GM12873 (cell line): ENCODE results near the gene ATP6V1B1.
A peak's percentile ranks its signal among the peaks of the same experiment; 100 is the strongest.

Source experiments
- CTCF ChIP-seq: IDR thresholded peaks from 2 replicates; pipeline ENCODE4 v1.5.1; 2012; ENCODE audit warnings: low read depth, mild to moderate bottlenecking, moderate library complexity, low read length, control low read depth; ENCODE audit not compliant: insufficient read depth; ENCODE audit errors: missing control alignments

Gene ATP6V1B1

GRCh38 chr2:70962211-70962884 is 26.6 kb downstream of the ATP6V1B1 start:
- no peak for TF ChIP-seq CTCF

- TF ChIP-seq CTCF: no peak
Measured at GRCh38 chr2:70962885-70963878, 27.5 kb downstream of the ATP6V1B1 start.

- TF ChIP-seq CTCF: no peak
Measured at GRCh38 chr2:70964133-70964532, 28.4 kb downstream of the ATP6V1B1 start.

DNA sequence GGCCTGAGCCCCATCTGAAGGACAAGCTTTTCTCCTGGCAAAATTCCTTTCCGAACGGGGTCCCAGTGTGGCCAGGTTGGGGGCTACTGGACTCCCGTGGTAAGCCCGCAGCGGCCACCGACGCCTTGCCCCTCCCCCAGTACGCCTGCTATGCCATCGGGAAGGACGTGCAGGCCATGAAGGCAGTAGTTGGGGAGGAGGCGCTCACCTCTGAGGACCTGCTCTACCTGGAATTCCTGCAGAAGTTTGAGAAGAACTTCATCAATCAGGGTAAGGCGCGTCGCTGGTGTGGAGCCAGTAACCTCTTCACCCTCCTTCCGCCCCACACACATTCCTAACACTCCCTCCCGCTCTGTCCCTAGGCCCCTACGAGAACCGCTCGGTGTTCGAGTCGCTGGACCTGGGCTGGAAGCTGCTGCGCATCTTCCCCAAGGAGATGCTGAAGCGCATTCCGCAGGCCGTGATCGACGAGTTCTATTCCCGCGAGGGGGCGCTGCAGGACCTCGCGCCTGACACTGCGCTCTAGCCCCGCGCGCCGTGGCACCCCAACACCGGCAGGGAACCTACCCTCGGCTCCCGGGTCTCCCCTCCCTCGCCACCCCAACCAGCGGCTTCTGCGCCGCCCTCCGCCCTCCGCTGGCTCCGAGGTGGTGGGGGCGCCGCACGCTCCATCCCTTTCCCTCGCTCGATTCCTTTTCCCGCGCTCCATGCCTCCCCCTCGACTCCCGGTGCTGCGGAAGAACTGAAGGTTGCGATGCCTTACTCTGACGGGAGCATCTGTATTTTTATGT is 29.1 kb downstream of the ATP6V1B1 start:
- TF ChIP-seq CTCF: peak; percentile 90

DNA sequence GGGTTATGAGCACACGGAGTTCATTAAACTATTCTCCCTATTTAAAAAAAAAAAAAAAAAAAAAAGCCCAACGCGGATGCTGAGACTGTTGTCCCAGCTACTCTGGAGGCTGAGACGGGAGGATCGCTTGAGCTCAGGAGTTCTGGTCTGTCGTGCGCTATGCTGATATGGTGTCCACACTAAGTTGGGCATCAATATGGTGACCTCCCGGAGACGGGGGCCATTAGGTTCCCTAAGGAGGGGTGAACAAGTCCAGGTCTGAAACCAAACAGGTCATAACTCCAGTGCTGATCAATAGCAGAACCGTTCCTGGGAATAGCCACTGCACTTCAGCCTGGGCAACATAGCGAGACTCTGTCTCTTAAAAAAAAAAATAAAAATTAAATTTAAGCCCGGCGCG is 29.8 kb downstream of the ATP6V1B1 start:
- TF ChIP-seq CTCF: no peak

- no peak for TF ChIP-seq CTCF
Measured at GRCh38 chr2:70966681-70967080, 31.0 kb downstream of the ATP6V1B1 start.

DNA sequence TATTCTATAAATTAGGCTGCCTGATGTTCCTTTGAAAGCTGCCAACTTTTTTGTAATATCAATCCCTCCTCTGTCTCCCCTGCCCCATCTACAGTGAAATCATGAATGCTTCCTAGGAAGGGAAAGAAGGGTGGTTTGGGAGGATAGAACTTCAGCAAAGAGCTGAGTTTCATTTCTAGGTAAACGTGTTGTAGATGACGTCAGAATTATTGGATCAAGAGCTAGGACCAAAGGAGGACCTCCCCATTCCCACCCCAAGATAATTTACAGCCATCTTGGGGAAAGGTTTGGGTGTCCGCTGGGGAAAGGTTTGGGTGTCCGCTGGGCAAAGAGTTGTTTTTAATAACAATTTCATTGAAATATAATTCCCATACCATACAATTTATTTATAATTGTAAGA is 31.5 kb downstream of the ATP6V1B1 start:
- no peak for TF ChIP-seq CTCF
